Smooth muscle cell of the coronary artery (primary cell): ENCODE measurements around the gene NDUFB2. TPM values are rescaled to one million over a fixed set of nuclear protein-coding genes. Genes with fewer than 3 reads are reported as not detected.

ENCODE experiments used
- total RNA-seq: library from RNA; depleted of rRNA; stranded (reverse); fragments of >200 nt; gene quantifications from 2 replicates; pipeline ENCODE4 v1.2.3, GENCODE V29; 2014; ENCODE audit warnings: low replicate concordance

Gene NDUFB2
- 60.3 and 148 TPM in 2 replicates for total RNA-seq

GRCh38 chr7:140696680-140697446, at the start of gene NDUFB2:
NDUFB2 (plus strand) TSS chr7:140696708; CDS start chr7:140696745, 37 bp downstream.

GRCh38 chr7:140672382-140673062, 24.0 kb upstream of the NDUFB2 start, which contains the start of gene ADCK2:
ADCK2 (plus strand) TSS chr7:140672945; CDS start chr7:140673331, 386 bp downstream.

Other genes with a start within 250 kb of the NDUFB2 start
- gene MKRN1, start 217.2 kb upstream of the NDUFB2 start, total RNA-seq: 56.4 and 106 TPM in 2 replicates
- gene DENND2A, start 55.9 kb upstream of the NDUFB2 start, total RNA-seq: 0.75 and 21.8 TPM in 2 replicates
- gene ADCK2, start 23.8 kb upstream of the NDUFB2 start, total RNA-seq: 13.2 and 24.8 TPM in 2 replicates
- 12.4 and 22.6 TPM in 2 replicates for gene BRAF, start 228.2 kb downstream of the NDUFB2 start, total RNA-seq